ENCODE results near the gene MRPL40.
A peak's percentile ranks its signal among the peaks of the same experiment; 100 is the strongest.
"Not testable (repeated sequence)": the region's sequence is repeated elsewhere in the genome, so short reads cannot be mapped to it uniquely, and the experiment has no call there.

The MRPL40 gene

DNA sequence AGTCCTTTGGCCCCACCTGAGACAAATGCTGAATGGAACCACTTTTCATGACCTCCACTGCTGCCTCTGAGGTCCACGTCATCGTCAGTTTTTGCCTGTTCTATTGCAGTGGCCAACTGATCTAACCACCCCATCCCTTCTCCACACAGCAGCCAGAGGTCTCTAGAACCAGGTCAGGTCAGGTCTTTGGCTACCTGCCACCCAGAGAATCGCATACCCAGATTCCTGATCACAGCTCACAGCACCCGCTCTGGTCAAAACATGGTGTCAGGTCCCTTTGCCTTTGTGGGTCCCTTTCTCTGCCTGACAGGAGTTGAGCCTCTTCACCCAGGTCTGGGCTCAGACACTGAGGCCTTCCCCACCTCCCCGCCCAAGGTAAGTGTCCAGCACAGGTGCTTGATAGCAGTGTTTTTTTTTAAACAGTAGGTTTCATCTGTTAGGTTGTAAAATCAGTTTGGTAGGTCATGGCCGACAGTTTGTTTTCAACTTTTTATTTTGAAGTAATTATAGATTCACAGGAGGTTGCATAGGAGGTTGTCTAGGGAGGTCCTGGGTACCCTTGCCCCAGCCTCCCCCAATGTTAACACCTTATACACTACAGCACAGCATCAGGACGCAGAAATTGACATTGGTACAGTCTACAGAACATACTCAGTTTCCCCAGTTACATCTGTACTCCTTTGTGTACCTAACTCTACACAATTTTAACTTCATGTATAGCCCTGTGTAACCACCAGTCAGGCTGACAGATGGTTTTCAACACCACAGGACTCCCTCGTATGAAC lies 8.3 kb downstream of the MRPL40 start:
- no peak for DNase-seq (ENCODE audit: low read depth, low spot score)

DNA sequence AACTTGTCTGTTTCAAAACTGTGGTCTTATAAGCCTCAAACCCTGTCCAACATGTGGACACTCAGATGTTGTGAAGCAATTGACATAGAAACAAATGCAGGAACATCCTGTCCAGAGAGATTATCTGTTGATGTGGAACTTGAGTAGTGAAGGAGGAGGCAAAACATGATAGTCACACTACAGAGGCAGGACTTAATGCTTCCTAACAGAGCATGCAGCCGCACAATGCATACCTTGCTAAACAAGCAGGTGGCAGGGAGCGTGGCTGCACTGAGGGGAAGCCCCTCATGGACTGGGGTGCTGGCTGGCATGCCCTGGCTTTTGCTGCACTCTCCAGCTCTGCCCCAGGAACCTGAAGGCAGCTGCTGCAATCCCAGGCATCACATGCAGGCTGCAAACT lies 9.8 kb downstream of the MRPL40 start:
- no peak for DNase-seq (ENCODE audit: low read depth, low spot score)

DNA sequence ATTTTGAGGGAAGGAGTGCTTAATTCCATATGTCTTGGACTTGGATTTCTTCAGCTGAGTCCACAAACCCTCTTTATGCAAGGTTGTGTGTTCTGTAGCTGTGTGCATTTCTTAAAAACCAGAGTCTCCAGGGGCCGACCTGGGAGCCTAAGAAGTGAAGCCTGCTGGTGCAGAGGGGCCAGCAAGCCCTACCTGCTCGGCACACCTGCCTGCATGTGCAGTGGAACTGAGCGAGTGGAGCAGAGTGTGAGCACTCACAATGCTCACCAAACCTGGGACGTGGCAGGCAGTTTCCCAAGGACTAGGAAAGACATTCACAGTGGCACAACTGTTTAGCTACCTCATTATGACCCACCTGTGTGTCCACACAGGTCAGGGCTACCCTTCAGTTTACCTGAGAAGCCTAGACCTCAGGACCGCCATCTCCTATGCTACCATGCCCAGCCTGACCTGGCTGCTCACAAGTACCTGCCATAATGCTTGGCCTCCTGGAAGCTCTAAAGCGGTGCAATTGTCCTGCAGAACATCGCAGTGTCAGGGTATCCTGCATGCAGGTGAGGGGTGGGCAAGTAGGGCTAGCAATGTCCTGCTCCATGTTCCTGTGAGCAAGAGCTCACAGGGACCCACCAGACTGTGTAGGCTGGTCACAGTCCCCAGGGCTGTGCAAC lies 11.3 kb downstream of the MRPL40 start:
- no peak for DNase-seq (ENCODE audit: low read depth, low spot score)

DNA sequence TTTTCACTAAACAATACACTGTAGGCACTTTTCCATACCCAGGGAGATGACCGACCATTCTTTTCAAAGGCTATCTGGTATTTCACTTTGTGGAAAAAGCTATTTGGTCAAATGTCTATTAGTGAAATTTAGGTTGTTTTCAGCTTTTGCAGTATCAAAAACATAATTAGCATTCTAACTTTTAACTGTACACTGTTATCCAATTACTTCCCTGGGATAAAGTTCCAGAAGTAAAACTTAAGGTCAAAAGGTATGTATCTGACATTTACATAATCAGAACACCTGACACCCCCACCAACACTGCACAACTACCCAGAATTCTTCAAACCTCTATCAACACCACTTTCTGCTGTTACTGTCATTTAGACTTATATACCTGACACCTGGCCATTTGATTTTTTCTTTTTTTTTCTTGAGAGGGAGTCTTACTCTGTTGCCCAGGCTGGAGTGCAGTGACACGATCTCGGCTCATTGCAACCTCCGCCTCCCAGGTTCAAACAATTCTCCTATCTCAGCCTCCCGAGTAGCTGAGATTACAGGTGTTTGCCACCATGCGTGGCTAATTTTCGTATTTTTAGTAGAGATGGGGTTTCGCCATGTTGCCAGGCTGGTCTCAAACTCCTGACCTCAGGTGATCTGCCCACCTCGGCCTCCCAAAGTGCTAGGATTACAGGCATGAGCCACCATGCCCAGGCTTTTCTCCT lies 13.1 kb downstream of the MRPL40 start:
- DNase-seq (ENCODE audit: low read depth, low spot score): not testable (repeated sequence)

DNA sequence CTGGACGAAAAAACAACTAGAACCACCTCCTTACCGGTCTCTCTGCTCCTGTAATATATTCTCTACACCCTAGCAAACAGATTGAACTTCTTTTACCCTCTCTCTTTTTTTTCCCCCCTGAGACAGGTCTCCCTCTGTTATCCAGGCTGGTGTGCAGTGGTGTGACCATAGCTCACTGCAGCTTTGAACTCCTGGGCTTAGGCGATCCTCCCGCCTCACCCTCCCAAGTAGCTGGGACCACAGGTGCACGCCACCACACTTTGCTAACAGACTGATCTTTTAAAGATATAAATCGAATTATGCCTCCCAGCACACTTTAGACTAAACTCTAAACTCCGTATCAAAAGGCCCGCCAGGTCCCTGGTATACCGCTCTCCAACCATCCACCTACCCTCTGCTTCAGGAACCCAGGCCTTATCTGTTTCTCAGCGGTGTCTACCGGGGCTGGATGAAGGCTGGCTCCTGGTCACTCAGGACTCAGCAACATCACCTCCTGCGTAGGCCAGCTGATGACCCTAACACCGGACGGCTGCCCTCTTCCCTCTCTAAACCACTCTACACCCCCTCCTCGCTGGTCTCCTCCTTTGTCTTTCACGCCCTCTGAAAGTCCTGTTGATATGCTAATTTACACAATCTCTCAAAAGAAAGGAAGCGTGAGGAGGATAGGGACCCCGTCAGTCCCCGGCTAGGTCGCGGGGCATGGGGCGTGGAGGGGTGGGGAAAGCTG lies 14.4 kb downstream of the MRPL40 start:
- DNase-seq (ENCODE audit: low read depth, low spot score): no peak

DNA sequence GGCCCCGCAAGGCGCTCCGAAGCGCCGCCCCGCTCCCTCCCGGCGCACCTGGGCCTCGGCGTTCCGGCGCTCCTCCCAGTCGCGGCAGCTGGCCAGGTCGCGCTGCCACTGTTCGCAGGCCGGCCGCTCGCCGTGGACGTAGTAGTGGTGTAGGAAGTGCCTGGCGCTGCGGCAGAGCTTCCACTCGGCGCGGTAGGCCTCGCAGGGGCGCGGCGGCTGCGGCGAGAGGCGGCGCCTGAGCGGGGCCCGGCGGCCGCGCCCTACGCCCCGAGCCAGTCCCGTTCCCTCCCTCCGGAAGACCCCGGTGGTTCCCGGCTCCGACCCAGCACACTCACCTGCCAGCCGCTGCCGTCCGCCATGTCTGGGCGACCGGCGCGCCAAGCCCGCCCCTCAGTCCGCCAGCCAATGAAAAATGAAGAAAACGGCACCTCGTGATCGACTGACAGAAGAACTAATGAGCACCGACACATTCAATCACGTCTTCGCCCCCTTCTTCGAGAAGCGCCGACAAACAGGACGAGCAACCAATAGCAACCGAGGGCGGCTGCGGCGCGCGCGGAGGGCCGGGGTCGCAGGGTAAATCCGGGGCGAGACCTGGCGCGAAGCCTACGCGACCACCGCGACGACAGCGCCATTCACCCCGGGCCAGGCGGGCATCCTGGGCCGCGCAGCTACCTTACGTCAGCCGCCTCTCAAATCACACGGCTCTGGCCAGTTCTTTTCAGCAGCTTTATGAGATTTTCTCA lies 15.2 kb downstream of the MRPL40 start, which contains the start of gene C22orf39:
Gene C22orf39 (minus strand): TSS at position 382 of the 746 bp plus-strand sequence. CDS start 23 bp downstream, at position 359.
- peak; percentile 73 for DNase-seq (ENCODE audit: low read depth, low spot score)

DNA sequence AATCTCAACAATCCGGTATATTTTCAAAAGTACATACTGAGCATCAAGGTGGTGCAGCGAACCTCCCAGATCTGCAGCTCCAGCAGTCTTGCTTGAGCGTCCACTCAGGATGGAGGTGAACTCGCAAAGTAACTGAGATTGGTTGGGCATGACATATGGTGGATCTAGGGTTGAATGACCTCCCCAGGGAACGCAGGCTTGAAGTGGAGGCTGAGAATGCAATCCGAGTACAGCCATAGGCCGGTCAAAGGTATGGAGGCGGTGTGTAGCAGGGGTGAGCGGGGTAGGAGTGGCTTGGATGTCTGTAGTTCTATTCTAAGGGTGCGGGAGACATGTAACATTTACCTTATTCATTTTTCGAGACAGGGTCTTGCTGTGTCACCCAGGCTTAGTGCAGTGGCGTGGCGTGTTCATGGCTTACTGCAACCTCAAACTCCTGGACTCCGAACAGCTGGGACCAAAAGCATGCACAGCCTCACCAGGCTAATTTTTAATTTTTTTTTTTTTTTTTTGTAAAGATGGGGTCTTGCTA lies 15.8 kb downstream of the MRPL40 start:
- DNase-seq (ENCODE audit: low read depth, low spot score): no peak

DNA sequence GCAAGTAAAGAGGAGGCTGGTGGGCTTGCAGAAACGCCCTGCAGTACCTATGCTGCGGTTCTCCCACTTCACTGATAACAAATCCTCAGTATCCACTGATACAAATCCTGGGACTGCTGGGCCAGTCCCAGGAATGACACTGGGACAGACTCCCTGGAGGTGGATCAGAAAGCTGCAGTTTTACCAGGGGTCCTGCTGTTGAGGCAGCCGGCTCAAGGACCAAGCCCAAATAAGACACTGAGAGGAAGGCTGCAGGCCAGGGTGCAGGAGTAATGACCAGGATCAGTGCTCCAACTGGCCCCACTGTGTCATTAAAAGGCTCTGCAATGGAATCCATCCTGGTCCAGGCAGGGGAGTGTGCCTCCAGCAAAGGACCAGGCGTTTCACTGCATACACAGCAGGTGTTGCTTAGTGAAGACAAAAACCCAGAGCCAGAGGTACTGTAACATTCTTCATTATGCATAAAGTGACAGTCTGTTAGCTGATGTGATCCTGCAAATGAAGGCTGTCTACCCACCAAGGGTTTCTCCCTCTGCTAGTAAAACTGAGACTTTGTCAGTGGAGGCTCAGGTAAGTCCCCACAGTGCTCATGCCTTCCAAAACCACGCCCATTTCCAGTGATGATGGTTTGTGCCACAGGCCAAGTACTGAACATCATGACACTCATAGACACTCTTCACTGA lies 16.5 kb downstream of the MRPL40 start:
- DNase-seq (ENCODE audit: low read depth, low spot score): no peak

DNA sequence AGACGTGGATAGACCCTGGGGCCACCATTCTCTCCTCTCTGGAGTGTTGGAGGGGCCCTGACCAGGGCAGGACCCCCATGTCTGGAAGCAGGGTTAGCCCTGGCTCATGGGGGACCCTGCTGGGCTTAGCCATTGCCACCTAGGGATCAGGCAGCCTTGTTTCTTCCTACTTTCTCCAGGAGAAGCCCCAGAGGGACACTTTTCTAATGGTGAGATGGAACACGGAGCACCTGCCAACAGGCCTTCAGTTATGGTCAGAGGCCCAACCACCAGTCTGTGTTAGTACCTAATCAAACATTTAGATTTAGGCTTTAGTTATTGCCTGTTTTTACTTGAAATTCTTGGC lies 17.1 kb downstream of the MRPL40 start:
- no peak for DNase-seq (ENCODE audit: low read depth, low spot score)

DNA sequence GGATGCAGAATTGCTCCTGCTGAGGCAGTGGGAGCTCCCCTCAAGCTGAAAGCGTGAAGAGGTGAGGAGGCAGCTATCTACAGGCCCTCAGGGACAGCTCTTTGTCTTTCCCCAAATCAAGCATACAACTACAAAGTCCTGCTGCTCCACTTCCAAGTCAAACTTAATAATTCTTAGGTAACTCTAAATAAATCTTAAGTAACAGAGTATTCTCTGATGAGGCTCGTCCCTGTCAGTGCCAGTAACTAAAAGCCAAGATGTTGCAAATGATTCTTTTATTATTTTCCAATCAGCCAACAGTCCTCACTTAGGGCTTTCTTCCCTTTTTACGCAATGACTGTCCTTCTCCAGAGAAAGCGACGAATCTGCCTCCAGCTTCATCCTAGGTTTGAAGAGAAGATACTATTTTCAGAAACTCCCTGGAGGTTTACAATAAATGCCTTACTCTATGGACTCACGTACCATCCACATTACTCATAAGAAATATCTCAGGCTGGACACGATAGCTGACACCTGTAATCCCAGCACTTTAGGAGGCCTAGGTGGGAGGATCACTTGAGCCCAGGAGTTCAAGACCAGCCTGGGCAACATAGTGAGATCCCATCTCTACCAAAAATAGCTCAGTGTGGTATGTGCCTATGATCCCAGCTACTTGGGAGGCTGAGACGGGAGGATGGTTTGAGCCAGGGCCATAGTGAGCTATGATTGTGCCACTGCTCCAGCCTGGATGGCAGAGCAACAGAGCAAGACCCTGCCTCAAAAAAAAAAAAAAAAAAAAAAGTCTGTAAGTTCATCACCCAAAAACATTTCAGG lies 18.2 kb downstream of the MRPL40 start:
- DNase-seq (ENCODE audit: low read depth, low spot score): no peak

DNA sequence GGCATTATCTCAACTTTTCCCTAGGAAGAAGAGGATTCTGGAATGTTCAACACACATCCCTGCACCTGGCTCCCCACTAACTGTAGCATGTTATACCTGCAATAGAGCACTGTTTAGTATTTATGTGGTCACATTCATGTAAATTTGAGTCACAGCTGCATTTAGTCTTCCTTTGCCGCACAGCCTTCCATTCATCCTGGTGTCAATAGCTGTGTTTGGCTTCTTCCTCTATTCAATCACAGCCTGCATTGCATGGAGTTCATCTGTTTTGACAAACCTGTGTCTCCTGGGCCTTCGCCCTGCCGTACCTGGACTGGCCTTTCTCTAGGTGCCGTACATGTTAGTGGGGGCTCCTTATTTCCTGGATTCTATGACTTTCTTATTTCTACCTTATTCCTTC lies 19.2 kb downstream of the MRPL40 start:
- DNase-seq (ENCODE audit: low read depth, low spot score): no peak

DNA sequence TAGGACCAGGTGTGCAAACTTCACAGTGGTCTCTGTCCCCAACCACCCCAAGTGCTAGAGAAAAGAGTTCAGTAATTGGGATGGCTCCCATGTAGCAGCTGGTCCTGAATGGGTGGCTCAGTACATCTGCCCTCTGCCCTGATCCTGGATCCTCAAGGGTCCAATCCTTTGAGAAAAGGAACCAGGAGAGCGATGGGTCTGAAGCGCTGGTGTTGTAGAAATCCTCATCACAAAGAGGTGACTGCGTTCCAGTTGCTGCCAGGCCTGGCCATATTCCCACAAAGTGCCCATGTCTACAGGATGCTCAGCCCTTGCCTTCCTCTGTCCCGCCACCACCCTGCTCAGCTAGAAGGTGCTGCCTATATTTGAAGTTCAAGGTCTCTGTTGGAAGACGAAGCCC lies 21.4 kb downstream of the MRPL40 start:
- DNase-seq (ENCODE audit: low read depth, low spot score): no peak

DNA sequence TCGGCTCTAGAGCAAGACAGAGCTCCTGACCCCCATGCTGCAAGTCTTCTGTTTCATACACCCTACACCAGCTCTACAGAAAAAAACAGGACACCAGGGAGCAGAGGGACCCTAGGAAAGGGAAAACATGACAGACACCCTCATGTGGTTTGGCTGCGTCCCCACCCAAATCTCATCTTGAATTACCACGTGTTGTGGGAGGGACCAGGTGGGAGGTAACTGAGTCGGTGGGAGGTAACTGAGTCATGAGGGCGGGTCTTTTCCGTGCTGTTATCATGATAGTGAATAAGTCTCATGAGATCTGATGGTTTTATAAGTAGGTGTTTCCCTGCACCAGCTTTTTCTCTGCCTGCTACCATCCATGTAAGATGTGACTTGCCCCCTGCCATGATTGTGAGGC lies 21.8 kb downstream of the MRPL40 start:
- no peak for DNase-seq (ENCODE audit: low read depth, low spot score)

DNA sequence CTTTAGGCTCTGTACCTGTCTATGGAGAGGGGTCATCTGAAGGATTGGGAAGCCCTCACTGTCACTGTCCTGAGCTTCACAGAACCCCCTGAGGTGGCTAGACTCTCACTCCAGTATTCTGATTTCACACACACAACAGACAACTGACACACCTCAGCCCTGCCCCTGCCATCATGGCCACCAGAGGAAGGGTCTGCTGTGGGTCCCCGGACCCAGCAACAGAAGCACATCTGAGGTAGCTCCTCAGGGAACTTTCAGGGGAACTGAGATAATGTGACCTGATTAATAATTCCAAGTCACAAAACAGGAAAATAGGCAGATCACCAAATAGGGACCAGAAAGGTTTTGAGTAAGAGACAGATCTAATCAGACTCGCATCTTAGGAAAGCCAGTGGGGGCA lies 22.7 kb downstream of the MRPL40 start:
- no peak for DNase-seq (ENCODE audit: low read depth, low spot score)

DNA sequence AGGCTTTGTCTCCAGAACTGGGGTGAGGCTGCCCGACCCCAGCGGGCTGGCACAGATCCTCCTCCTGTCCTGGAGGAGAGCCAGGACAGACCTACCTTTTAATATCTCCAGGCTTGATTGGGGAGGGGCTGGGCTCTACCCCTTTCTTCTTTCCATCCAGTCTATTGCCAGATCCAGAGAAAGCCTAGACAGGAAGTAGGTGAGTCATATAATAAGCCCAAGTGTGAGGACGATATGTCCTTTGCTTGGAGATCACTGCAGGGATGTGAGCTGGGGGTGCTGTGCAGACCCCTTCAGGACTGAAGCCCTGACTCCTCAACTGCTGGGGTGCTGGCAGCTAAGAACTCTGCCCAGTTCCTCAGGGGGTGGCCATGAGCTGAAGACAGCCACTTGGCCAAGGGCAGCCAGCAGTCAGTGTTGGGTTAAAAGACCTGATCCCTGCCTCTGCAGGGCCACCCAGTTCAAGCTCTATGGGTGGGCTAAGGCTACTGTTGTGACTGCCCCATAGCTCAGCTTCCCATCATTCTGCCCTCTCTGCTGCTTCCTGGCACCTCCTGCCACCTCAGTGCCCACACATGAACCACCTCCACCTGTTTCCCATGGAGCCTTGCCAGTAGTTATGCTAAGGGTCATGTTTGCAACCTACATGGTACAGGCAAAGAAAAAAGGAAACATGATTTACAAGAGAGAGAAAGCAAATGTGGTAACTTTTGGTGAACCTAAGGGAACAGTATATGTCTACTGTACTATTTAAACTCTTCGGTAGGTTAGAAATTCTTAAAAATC lies 23.4 kb downstream of the MRPL40 start:
- no peak for DNase-seq (ENCODE audit: low read depth, low spot score)

DNA sequence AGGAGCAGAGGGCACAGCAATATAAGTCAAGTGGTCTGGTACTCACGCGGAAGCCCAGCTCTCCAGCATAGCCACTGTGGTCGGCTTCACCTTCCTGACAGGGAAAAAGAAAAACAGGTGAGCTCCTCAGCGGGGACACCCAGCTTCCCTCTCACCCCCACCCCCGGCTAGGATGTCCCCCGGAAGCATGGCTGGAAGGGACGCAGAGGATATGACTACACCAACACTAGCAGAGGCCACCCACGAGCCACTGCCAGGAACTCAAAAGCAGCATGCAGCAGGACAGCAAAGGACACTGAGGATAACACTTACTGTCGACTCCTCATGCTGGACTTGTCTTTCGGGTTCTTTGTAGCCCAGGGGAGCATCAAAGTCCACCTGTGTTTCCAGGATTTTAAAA lies 24.2 kb downstream of the MRPL40 start:
- DNase-seq (ENCODE audit: low read depth, low spot score): no peak

DNA sequence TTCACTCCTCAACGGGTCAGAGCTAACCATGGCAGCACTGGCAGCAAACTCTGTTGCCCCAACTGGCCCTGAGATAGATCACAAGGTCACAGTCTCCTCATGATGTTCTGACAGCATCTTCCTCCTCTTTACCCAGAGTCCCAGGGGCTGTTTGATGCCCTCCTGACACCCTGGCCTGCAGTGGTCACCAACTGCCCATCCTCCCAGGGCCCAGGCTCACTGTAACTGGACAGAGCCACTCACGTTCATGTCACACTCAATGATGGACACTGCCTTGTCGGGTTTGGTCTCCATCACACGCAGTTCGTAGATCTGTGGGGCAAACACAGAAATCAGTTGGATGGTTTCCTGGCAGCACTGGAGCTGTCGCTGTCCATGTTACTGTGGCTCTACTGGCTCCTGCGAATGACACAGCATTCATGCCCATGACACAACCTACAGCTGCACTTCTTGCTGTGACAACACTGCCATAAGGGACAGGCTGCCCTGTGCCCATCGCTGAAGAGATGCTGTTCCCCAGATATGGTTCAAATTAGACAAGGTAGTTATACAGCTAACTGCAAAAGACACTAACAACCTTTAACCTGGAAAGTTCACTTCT lies 25.6 kb downstream of the MRPL40 start:
- DNase-seq (ENCODE audit: low read depth, low spot score): no peak

DNA sequence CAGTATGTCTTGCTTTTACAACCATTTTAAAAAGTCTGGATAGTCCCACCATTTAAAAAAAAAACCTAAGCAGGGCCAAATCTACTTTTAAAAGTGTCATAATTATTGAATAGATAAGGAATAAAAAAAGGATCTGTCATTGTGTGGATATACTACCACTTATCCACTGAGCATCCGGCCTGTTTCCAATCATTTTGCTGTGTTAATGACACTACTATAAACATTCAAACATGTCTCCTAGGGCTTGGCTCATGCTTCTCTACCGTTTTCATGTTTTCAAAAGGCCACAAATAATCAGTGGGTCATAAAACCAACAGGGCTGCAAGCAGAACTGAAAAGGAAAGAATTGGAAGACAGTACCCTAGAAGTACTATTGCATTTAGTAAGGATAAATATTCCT lies 27.7 kb downstream of the MRPL40 start:
- DNase-seq (ENCODE audit: low read depth, low spot score): no peak
